ENCODE results near the gene CHADL.
"Not testable (repeated sequence)": the region's sequence is repeated elsewhere in the genome, so short reads cannot be mapped to it uniquely, and the experiment has no call there.

The CHADL gene

GRCh38 chr22:41197038-41197972 lies 43.4 kb downstream of the CHADL start:
- no peak for DNase-seq (ENCODE audit: low read depth, low spot score)
- no peak overlapping the region for H3K27ac ChIP-seq

DNA sequence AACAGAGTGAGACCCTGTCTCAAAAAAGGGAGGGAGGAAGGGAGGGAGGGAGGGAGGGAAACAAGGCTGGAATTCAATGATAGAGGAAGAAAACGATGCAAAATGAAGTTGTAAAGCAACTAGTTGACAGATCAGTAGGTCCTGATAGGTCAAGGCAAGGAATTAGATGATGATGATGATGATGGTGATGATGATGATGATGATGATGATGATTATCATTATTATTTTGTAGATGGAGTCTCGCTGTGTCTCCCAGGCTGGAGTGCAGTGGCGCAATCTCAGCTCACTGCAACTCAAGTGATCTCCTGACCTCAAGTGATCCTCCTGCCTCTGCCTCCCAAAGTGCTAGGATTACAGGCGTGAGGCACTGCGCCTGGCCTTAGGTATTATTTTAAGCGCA lies 46.9 kb downstream of the CHADL start:
- no peak overlapping the region for H3K27ac ChIP-seq
- DNase-seq (ENCODE audit: low read depth, low spot score) = no peak

GRCh38 chr22:41191467-41191866 lies 49.3 kb downstream of the CHADL start:
- H3K27ac ChIP-seq = no peak overlapping the region
- DNase-seq (ENCODE audit: low read depth, low spot score) = no peak

DNA sequence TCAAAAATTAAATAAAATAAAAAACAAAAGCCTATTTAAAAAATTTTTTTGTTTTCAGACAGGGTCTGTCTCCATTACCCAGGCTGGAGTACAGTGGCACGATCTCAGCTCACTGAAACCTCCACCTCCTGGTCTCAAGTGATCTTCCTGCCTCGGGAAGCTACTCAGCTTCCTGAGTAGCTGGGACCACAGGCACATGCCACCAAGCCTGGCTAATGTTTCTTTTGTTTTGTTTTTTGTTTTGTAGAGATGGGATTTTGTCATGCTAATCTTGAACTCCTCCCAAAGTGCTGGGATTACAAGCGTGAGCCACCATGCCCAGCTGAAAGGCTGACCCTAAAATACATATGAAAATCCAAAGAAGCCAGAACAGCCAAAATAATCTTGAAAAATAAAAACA lies 56.1 kb downstream of the CHADL start:
- no peak for DNase-seq (ENCODE audit: low read depth, low spot score)
- no peak overlapping the region for H3K27ac ChIP-seq

DNA sequence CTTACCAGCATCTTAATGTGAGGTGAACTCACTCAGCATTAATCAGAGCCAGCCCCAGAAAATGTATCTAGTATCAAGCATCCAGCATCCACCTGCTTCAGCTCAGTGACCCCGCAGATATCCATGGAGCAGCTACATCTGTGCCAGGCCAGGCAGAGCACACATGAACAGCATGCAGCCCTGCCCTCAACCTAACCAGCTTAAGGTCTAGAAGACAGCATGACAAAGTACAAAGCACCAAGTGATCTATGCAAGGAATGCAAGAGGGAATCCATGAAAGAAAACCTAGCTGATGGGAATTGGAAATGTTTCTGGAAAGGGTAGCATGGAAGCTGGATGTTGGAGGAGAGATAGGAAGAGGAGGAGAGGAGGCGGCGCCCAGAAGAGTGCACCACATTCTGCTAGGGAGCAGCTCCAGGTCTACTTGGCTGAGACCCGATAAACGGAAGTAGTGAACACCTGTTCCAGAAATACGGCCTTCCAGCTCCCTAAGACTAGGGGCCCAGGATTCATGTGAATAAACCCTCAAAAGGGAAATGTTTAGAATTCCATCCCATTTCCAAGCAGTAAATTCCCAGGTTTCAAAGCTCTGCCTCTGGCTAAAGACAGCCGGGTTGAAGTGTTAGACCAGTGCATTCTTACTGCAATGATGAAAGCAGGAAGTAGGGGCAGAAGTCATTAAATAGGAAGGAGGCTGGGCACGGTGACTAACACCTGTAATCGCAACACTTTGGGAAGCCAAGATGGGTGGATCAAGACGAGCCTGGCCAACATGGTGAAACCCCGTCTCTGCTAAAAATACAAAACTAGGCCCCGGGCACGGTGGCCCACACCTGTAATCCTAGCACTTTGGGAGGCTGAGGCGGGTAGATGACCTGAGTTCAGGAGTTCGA lies 59.1 kb downstream of the CHADL start:
- H3K27ac ChIP-seq = peak overlapping the region; percentile 78
- peak; percentile 31 for DNase-seq (ENCODE audit: low read depth, low spot score)

DNA sequence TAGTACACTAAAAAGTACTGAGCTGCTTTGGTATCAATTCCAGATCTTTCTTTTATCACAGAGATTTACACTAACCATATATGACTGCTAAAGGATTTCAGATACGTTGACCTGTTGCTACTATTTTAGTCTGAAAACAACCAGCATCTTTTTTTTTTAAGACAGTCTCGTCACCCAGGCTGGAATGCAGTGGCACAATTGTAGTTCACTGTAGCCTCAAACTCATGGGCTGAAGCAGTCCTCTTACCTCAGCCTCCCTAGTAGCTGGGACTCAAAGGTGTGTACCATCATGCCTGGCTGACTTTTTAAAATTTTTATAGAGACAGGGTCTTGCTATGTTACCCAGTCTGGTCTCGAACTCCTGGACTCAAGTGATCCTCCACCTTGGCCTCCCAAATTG lies 59.8 kb downstream of the CHADL start:
- peak overlapping the region; percentile 78 for H3K27ac ChIP-seq
- no peak for DNase-seq (ENCODE audit: low read depth, low spot score)

GRCh38 chr22:41180362-41180761 lies 60.4 kb downstream of the CHADL start:
- H3K27ac ChIP-seq = peak overlapping the region; percentile 78
- DNase-seq (ENCODE audit: low read depth, low spot score) = not testable (repeated sequence)

All from epithelial cell of prostate (primary cell).